ENCODE results near the gene SS18.

DNA sequence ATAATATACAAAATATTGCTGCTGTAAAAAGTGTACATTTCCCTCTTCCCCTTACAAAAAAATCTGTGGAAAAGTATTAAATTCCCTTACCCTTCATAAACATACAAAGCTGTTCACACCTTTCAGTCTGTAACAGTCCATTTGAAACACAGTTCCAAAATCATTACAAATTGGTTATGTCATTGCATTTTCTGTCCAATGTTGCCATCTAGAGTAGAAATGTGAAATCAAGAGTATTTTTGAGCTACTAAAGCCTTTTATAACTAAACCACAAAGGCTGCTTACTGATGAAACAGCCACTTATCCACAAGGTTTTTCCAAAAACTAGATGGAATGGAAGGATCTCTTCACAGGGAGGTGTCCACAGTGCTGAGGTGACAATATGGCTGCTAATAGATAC lies 72.5 kb downstream of the SS18 start:
- no peak for TF ChIP-seq ISL1 (CRISPR knock-in tag; IDR thresholded peaks at IDR 0.05)
- TF ChIP-seq, protein P1, sequence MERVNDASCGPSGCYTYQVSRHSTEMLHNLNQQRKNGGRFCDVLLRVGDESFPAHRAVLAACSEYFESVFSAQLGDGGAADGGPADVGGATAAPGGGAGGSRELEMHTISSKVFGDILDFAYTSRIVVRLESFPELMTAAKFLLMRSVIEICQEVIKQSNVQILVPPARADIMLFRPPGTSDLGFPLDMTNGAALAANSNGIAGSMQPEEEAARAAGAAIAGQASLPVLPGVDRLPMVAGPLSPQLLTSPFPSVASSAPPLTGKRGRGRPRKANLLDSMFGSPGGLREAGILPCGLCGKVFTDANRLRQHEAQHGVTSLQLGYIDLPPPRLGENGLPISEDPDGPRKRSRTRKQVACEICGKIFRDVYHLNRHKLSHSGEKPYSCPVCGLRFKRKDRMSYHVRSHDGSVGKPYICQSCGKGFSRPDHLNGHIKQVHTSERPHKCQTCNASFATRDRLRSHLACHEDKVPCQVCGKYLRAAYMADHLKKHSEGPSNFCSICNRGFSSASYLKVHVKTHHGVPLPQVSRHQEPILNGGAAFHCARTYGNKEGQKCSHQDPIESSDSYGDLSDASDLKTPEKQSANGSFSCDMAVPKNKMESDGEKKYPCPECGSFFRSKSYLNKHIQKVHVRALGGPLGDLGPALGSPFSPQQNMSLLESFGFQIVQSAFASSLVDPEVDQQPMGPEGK (CRISPR knock-in tag; IDR thresholded peaks at IDR 0.05; ENCODE audit: borderline replicate concordance) = no peak
- TF ChIP-seq CSDC2 (CRISPR knock-in tag; IDR thresholded peaks at IDR 0.05) = no peak

Data from SK-N-SH treated with all-trans-retinoic acid at 6 μM for 48 hours (cell line).